PC-9 (cell line): ENCODE results near the gene CSE1L.

Source experiments
- CTCF ChIP-seq: fragments of 200-600 bp; sonication (generic); conservative IDR thresholded peaks from 2 replicates; pipeline ENCODE4 v1.6.1; 2017; ENCODE audit warnings: mixed run types, antibody characterized with exemption, mild to moderate bottlenecking, moderate library complexity
- EZH2 ChIP-seq: fragments of 200-600 bp; sonication (generic); IDR thresholded peaks from 2 replicates; pipeline ENCODE4 v1.8.0; 2017; ENCODE audit warnings: antibody characterized with exemption, low read depth

GRCh38 chr20:49030954-49031619 lies 15.0 kb upstream of the CSE1L start:
- TF ChIP-seq CTCF = no peak
- TF ChIP-seq EZH2 = no peak
